ENCODE results near the gene NR6A1.

- TF ChIP-seq CTCF (IDR thresholded peaks at IDR 0.05 in 8 of 11, conservative IDR thresholded peaks at IDR 0.05 in 3 of 11) (no peak), POLR2A (IDR thresholded peaks at IDR 0.05) (no peak), POLR2AphosphoS5 (IDR thresholded peaks at IDR 0.05) (no peak)
These were observed 10.4 kb downstream of the NR6A1 start for GRCh38 chr9:124760719-124761118.
